SK-N-MC (cell line): ENCODE measurements around the gene ARHGAP23.

Experiments
- FOXP2 ChIP-seq: optimal IDR thresholded peaks from 2 replicates; pipeline ENCODE3; 2011; ENCODE audit warnings: mild to moderate bottlenecking, moderate library complexity; ENCODE audit not compliant: insufficient read depth; ENCODE audit errors: extremely low read length, control extremely low read depth
- POLR2AphosphoS5 ChIP-seq: IDR thresholded peaks from 2 replicates; pipeline ENCODE4 v1.6.1; 2012; ENCODE audit warnings: mild to moderate bottlenecking, low read depth, low read length, borderline replicate concordance

DNA sequence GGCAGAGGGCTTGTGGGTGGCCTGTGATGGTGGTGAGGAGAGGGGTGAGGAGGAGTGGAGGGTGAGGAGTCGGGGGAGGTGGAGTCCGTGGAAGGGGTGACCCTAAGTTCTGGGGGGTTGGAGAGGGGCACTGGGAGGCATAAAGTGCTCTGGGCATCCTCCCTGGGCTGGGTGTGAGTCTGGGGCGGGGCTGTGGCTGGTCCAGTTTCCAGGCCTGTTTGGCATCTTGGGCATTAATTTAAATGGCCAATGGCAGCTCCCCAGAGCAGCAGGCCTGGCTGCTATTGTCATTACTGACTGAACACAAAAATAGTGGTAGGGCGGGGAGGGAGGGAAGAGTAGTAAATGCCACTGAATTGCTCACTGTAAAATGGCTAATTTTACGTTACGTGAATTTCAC, 7.7 kb upstream of the ARHGAP23 start:
- TF ChIP-seq POLR2AphosphoS5 (no peak), FOXP2 (no peak)
